Measurements from ENCODE around the gene BTBD1.

DNA sequence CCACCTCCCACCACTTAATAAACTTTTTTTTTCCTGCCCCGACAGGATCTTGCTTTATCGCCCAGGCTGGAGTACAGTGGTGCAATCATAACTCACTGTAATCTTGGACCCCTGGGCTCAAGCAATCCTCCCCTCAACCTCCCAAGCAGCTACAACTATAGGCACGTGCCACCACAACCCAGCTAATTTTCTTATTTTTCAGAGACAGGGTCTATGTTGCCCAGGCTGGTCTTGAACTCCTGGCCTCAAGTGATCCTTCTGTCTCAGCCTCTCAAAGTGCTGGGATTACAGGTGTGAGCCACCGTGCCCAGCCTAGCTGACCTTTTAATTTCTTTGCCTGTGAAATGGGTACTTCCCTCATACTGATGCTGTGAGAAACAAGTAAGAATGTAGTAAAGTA is 51.7 kb downstream of the BTBD1 start:
- TF ChIP-seq ZNF398 (tag by site-specific recombination; IDR thresholded peaks at IDR 0.05) (no peak), ZNF792 (tag by site-specific recombination; IDR thresholded peaks at IDR 0.05) (no peak), OSR2 (tag by site-specific recombination; IDR thresholded peaks at IDR 0.05) (no peak), CTCF (tag by site-specific recombination; IDR thresholded peaks at IDR 0.05) (no peak), ZNF140 (tag by site-specific recombination; IDR thresholded peaks at IDR 0.05) (no peak), ZNF16 (tag by site-specific recombination; IDR thresholded peaks at IDR 0.05; ENCODE audit: low read depth) (no peak), ZNF302 (tag by site-specific recombination; IDR thresholded peaks at IDR 0.05; ENCODE audit: low read depth) (no peak), ZNF610 (tag by site-specific recombination; IDR thresholded peaks at IDR 0.05; ENCODE audit: borderline replicate concordance) (no peak), ZNF558 (tag by site-specific recombination; IDR thresholded peaks at IDR 0.05) (no peak), ZBTB44 (tag by site-specific recombination; IDR thresholded peaks at IDR 0.05) (no peak)
- TF ChIP-seq, protein P1, sequence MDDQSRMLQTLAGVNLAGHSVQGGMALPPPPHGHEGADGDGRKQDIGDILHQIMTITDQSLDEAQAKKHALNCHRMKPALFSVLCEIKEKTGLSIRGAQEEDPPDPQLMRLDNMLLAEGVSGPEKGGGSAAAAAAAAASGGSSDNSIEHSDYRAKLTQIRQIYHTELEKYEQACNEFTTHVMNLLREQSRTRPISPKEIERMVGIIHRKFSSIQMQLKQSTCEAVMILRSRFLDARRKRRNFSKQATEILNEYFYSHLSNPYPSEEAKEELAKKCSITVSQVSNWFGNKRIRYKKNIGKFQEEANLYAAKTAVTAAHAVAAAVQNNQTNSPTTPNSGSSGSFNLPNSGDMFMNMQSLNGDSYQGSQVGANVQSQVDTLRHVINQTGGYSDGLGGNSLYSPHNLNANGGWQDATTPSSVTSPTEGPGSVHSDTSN (CRISPR knock-in tag; IDR thresholded peaks at IDR 0.05): no peak

Measured in HEK293 (cell line).